Measurements from ENCODE around the gene MYMX. TPM values are rescaled to one million over a fixed set of nuclear protein-coding genes. Genes with fewer than 3 reads are reported as not detected.
A peak's percentile ranks its signal among the peaks of the same experiment; 100 is the strongest.
"Not testable (repeated sequence)": the region's sequence is repeated elsewhere in the genome, so short reads cannot be mapped to it uniquely, and the experiment has no call there.

Gene MYMX
- total RNA-seq, 4 donors from 2014 or later, result 0.95 TPM; not detected in 3

DNA sequence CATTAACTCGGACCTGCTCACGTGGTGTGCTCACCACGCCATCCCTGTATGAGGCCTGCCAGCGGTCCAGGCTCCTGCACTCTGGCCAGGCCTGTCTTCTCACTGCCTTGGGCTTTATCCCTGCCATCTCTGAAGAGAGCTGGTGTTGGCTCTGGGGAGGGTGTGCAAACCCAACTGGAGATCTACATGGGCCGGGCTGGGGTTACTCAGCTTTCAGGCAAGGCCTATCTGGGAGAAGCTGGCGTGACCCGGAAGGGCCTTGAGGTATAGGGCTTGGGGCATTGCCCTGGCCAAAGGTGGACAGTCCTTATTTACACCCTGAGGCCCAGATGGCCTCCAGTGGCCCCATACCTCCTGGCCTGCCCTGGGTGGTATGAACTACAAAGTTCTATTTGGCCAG is 11.7 kb downstream of the MYMX start:
- no peak overlapping the region for H3K4me3 ChIP-seq
- in situ Hi-C loops (cut with MboI; ENCODE audit: low pct_ligation_motif_present in 1 of 4, low pct_unique_long_range_greater_than_20kb in 1 of 4, low sequenced_read_pairs in 3 of 4), result no loop called here
- WGBS, 2 donors (ENCODE audit: low coverage in 1 of 2), result 89% methylated on average over 7 of the region's 7 CpGs; no CpG with 5 or more reads in 1 of the 2 donors
- peaks cover 4% of the 10 kb centered on the region for H3K27me3 ChIP-seq
- H3K36me3 ChIP-seq, result no peaks in the 10 kb centered on the region
- peak overlapping the region in 3 of 4 donors; percentile 85 to 94 (median 86) for H3K27ac ChIP-seq
- H3K4me1 ChIP-seq, result peaks cover 22 to 57% (median 35%) of the 10 kb centered on the region in 4 donors
- no peak for DNase-seq
- TF ChIP-seq EP300 (IDR thresholded peaks at IDR 0.05; ENCODE audit: low read depth), result no peak
- TF ChIP-seq POLR2A (IDR thresholded peaks at IDR 0.05), result no peak
- no peak for TF ChIP-seq POLR2AphosphoS5 (IDR thresholded peaks at IDR 0.05)
- TF ChIP-seq, protein P1, sequence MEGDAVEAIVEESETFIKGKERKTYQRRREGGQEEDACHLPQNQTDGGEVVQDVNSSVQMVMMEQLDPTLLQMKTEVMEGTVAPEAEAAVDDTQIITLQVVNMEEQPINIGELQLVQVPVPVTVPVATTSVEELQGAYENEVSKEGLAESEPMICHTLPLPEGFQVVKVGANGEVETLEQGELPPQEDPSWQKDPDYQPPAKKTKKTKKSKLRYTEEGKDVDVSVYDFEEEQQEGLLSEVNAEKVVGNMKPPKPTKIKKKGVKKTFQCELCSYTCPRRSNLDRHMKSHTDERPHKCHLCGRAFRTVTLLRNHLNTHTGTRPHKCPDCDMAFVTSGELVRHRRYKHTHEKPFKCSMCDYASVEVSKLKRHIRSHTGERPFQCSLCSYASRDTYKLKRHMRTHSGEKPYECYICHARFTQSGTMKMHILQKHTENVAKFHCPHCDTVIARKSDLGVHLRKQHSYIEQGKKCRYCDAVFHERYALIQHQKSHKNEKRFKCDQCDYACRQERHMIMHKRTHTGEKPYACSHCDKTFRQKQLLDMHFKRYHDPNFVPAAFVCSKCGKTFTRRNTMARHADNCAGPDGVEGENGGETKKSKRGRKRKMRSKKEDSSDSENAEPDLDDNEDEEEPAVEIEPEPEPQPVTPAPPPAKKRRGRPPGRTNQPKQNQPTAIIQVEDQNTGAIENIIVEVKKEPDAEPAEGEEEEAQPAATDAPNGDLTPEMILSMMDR (IDR thresholded peaks at IDR 0.05), result no peak
- intact Hi-C loops (cut with DNase I; ENCODE audit: low total_unique reads), result no loop called here
- H3K9me3 ChIP-seq, result no peaks in the 10 kb centered on the region

DNA sequence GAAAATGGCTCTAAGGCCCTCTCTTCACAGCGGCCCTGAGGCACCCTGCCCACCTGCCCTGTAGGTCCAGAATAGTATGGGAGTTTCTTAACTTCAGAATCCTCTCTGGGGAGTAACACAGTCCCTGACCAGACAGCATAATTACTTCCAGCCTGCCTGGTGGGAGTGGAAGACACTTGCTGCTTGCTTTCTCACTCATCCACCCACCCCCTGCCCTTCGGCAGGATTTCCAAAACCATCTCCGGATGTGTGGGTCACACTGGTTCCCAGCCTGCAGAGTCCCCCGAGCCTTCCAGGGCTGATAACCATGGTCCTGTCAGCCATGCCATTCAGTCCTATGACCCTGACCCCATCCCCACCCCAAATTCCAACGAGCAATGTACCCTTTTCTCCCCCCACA is 12.1 kb downstream of the MYMX start:
- Histone ChIP-seq H3K9me3 (no peaks in the 10 kb centered on the region), H3K36me3 (no peaks in the 10 kb centered on the region), H3K4me3 (no peak overlapping the region), H3K27me3 (no peaks in the 10 kb centered on the region), H3K27ac (peak overlapping the region in 3 of 4 donors; percentile 85 to 94 (median 86)), H3K4me1 (peaks cover 22 to 57% (median 36%) of the 10 kb centered on the region in 4 donors)
- whole genome bisulfite sequencing, 2 donors (ENCODE audit: low coverage in 1 of 2), result 78% methylated on average over 5 of the region's 5 CpGs; no CpG with 5 or more reads in 1 of the 2 donors
- DNase-seq, result no peak
- no peak for TF ChIP-seq POLR2AphosphoS5 (IDR thresholded peaks at IDR 0.05)
- in situ Hi-C loops (cut with MboI; ENCODE audit: low pct_ligation_motif_present in 1 of 4, low pct_unique_long_range_greater_than_20kb in 1 of 4, low sequenced_read_pairs in 3 of 4), result no loop called here
- intact Hi-C loops (cut with DNase I; ENCODE audit: low total_unique reads), result no loop called here

DNA sequence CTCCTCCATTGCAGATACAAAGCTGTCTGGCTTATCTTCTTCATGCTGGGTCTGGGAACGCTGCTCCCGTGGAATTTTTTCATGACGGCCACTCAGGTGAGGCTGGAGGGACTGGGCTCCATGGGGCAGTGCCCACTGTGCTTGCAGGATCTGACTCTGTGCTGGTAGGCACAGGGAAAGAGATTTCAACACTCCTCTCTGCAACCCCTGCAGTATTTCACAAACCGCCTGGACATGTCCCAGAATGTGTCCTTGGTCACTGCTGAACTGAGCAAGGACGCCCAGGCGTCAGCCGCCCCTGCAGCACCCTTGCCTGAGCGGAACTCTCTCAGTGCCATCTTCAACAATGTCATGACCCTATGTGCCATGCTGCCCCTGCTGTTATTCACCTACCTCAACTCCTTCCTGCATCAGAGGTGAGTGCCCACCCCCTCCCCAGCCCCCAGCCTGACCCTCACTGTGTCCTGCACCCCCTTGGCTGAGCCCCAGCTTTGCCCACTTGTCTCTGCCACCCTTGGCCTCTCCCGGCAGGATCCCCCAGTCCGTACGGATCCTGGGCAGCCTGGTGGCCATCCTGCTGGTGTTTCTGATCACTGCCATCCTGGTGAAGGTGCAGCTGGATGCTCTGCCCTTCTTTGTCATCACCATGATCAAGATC is 12.8 kb downstream of the MYMX start:
- no peaks in the 10 kb centered on the region for H3K36me3 ChIP-seq
- H3K4me1 ChIP-seq, result peaks cover 22 to 57% (median 33%) of the 10 kb centered on the region in 4 donors
- H3K27ac ChIP-seq, result peak overlapping the region in 1 of 4 donors; percentile 94
- H3K27me3 ChIP-seq, result no peaks in the 10 kb centered on the region
- no peaks in the 10 kb centered on the region for H3K9me3 ChIP-seq
- TF ChIP-seq, protein P1 (IDR thresholded peaks at IDR 0.05), result no peak
- TF ChIP-seq POLR2A (IDR thresholded peaks at IDR 0.05), result no peak
- intact Hi-C loops (cut with DNase I; ENCODE audit: low total_unique reads), result no loop called here
- WGBS, 2 donors (ENCODE audit: low coverage in 1 of 2), result 86% methylated on average over 11 of the region's 11 CpGs; no CpG with 5 or more reads in 1 of the 2 donors
- DNase-seq, result no peak
- no peak overlapping the region for H3K4me3 ChIP-seq
- in situ Hi-C loops (cut with MboI; ENCODE audit: low pct_ligation_motif_present in 1 of 4, low pct_unique_long_range_greater_than_20kb in 1 of 4, low sequenced_read_pairs in 3 of 4), result loop anchor here in 2 of 4 donors (10.0 kb wide), 2 partner anchors 55 to 65 kb away; no protein-coding TSS in a partner anchor

DNA sequence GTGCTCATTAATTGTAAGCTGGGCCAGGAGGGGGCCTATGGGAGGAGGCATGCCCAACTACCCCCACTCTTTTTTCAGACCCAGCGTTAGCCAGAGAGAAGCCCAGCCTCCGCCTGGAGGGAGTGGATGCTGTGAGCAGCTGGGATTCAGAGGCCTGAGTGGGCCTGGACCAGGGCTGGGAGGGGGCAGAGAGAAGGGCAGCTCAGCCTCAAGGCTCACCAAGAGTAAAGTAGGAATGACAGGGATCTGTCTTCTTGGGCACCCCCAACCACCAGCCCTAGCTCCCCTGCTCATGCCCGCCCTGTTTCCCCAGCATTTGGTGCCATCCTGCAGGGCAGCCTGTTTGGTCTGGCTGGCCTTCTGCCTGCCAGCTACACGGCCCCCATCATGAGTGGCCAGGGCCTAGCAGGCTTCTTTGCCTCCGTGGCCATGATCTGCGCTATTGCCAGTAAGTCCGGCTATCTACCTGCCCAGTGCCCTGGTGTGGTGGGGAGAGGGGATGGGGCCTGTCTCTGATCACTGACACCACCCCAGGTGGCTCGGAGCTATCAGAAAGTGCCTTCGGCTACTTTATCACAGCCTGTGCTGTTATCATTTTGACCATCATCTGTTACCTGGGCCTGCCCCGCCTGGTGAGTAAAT is 13.4 kb downstream of the MYMX start:
- H3K36me3 ChIP-seq, result no peaks in the 10 kb centered on the region
- 89% methylated on average over 8 of the region's 10 CpGs; no CpG with 5 or more reads in 1 of the 2 donors for WGBS, 2 donors (ENCODE audit: low coverage in 1 of 2)
- H3K9me3 ChIP-seq, result no peaks in the 10 kb centered on the region
- H3K4me1 ChIP-seq, result peaks cover 26 to 57% (median 34%) of the 10 kb centered on the region in 4 donors
- TF ChIP-seq EP300 (IDR thresholded peaks at IDR 0.05; ENCODE audit: low read depth) (no peak), POLR2A (IDR thresholded peaks at IDR 0.05) (no peak), POLR2AphosphoS5 (IDR thresholded peaks at IDR 0.05) (no peak)
- TF ChIP-seq, protein P1 (IDR thresholded peaks at IDR 0.05), result no peak
- H3K27me3 ChIP-seq, result no peaks in the 10 kb centered on the region
- no peak overlapping the region for H3K4me3 ChIP-seq
- in situ Hi-C loops (cut with MboI; ENCODE audit: low pct_ligation_motif_present in 1 of 4, low pct_unique_long_range_greater_than_20kb in 1 of 4, low sequenced_read_pairs in 3 of 4), result loop anchor here in 2 of 4 donors (10.0 kb wide), 2 partner anchors 55 to 65 kb away; no protein-coding TSS in a partner anchor
- DNase-seq, result no peak
- intact Hi-C loops (cut with DNase I; ENCODE audit: low total_unique reads), result no loop called here
- H3K27ac ChIP-seq, result peak overlapping the region in 1 of 4 donors; percentile 94

DNA sequence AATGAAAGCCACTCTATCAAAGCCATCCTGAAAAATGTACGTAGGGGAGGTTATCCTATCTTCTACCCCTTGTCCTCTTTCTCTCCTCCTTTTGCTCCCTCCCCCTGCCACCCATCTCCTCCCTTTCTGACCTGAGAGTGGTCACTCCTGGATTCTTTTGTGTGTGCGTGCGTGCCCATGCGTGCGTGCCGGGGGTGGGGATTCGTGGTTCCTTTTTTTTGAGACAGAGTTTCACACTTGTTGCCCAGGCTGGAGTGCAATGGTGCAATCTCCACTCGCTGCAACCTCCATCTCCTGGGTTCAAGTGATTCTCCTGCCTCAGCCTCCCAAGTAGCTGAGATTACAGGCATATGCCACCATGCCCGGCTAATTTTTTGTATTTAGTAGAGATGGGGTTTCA is 14.7 kb downstream of the MYMX start:
- whole genome bisulfite sequencing, 2 donors (ENCODE audit: low coverage in 1 of 2), result 77% methylated on average over 9 of the region's 9 CpGs; no CpG with 5 or more reads in 1 of the 2 donors
- H3K4me3 ChIP-seq; DNase-seq; H3K9me3 ChIP-seq; H3K36me3 ChIP-seq; intact Hi-C loops (cut with DNase I; ENCODE audit: low total_unique reads); H3K27me3 ChIP-seq: not testable (repeated sequence)
- H3K27ac ChIP-seq, result peak overlapping the region in 3 of 4 donors; percentile 30 to 94 (median 94)
- H3K4me1 ChIP-seq, result peaks cover 27 to 56% (median 36%) of the 10 kb centered on the region in 4 donors
- in situ Hi-C loops (cut with MboI; ENCODE audit: low pct_ligation_motif_present in 1 of 4, low pct_unique_long_range_greater_than_20kb in 1 of 4, low sequenced_read_pairs in 3 of 4), result loop anchor here in 2 of 4 donors (10.0 kb wide), 2 partner anchors 57 to 67 kb away; no protein-coding TSS in a partner anchor
